SJSA1 (cell line): ENCODE results near the gene AKAP8L. TPM values are rescaled to one million over a fixed set of nuclear protein-coding genes. Genes with fewer than 3 reads are reported as not detected.

Experiments
- DNase-seq, 2 experiments: peaks; one replicate each; pipeline ENCODE4 v3.0.0-alpha.2; 2015 to 2020; ENCODE audit warnings: low spot score in 2 of 2, low read depth in 1 of 2
- H3K27ac ChIP-seq: fragments of 250-450 bp; sonication (Bioruptor Pico); 2 replicates; pipeline ENCODE4 v1.5.1; 2020; ENCODE audit warnings: mild to moderate bottlenecking, moderate library complexity
- H3K27me3 ChIP-seq: fragments of 250-450 bp; sonication (Bioruptor Pico); replicated peaks from 2 replicates; pipeline ENCODE4 v1.5.1; 2020; ENCODE audit warnings: mild to moderate bottlenecking, moderate library complexity
- H3K36me3 ChIP-seq: fragments of 250-450 bp; sonication (Bioruptor Pico); 2 replicates; pipeline ENCODE4 v1.5.1; 2020; ENCODE audit warnings: mild to moderate bottlenecking
- H3K4me1 ChIP-seq: fragments of 250-450 bp; sonication (Bioruptor Pico); replicated peaks from 2 replicates; pipeline ENCODE4 v1.6.1; 2021; ENCODE audit warnings: mild to moderate bottlenecking
- H3K4me3 ChIP-seq: fragments of 250-450 bp; sonication (Bioruptor Pico); 2 replicates; pipeline ENCODE4 v1.5.1; 2020; ENCODE audit warnings: mild to moderate bottlenecking
- H3K9me3 ChIP-seq: fragments of 250-450 bp; sonication (Bioruptor Pico); replicated peaks from 2 replicates; pipeline ENCODE4 v1.5.1; 2020; ENCODE audit warnings: mild to moderate bottlenecking
- total RNA-seq: library from RNA; depleted of rRNA; stranded (reverse); fragments of >200 nt; shearing (Covaris generic); gene quantifications from 2 replicates; pipeline ENCODE4 v1.2.3, GENCODE V29; 2014; rRNA removed

Gene AKAP8L
- total RNA-seq: 76.3 and 82.0 TPM in 2 replicates

- Histone ChIP-seq H3K36me3 (peaks cover 59% of the 10 kb centered on the region), H3K4me1 (peaks cover 15% of the 10 kb centered on the region), H3K27ac (peak within 1 kb of the TSS; percentile 66), H3K4me3 (peak within 1 kb of the TSS; percentile 81), H3K27me3 (no peaks in the 10 kb centered on the region), H3K9me3 (no peaks in the 10 kb centered on the region; the same call in 1 of the 2 replicates)
- DNase-seq: peak; percentile 99 to 100
Measured at GRCh38 chr19:15418579-15419412, at the start of gene AKAP8L. TSS of gene AKAP8L (minus strand) at chr19:15418988. CDS start at chr19:15418923, 65 bp downstream.

GRCh38 chr19:15467734-15468214 lies 49.0 kb upstream of the AKAP8L start:
- Histone ChIP-seq H3K4me1 (peaks cover 7% of the 10 kb centered on the region; the same call in 1 of the 2 replicates), H3K36me3 (no peaks in the 10 kb centered on the region), H3K27me3 (peaks cover 12% of the 10 kb centered on the region; the same call in 1 of the 2 replicates), H3K4me3 (no peak overlapping the region), H3K9me3 (no peaks in the 10 kb centered on the region; the same call in 1 of the 2 replicates), H3K27ac (no peak overlapping the region)
- no peak for DNase-seq

- Histone ChIP-seq H3K4me1 (peaks cover 7% of the 10 kb centered on the region; the same call in 1 of the 2 replicates), H3K9me3 (no peaks in the 10 kb centered on the region), H3K36me3 (no peaks in the 10 kb centered on the region), H3K27me3 (peaks cover 12% of the 10 kb centered on the region; the same call in 1 of the 2 replicates), H3K4me3 (no peak overlapping the region), H3K27ac (no peak overlapping the region)
- DNase-seq: no peak
Measured at GRCh38 chr19:15466851-15467733, 48.3 kb upstream of the AKAP8L start.

GRCh38 chr19:15464394-15465385 lies 45.9 kb upstream of the AKAP8L start, which contains the start of gene RASAL3:
TSS of gene RASAL3 (minus strand) at chr19:15464544. CDS start at chr19:15464358, 186 bp downstream.
- Histone ChIP-seq H3K36me3 (no peaks in the 10 kb centered on the region), H3K9me3 (no peaks in the 10 kb centered on the region), H3K4me1 (peaks cover 7% of the 10 kb centered on the region; the same call in 1 of the 2 replicates), H3K27ac (no peak within 1 kb of the TSS), H3K4me3 (no peak within 1 kb of the TSS), H3K27me3 (peaks cover 9% of the 10 kb centered on the region; the same call in 1 of the 2 replicates)
- no peak for DNase-seq

GRCh38 chr19:15463861-15464371 lies 45.1 kb upstream of the AKAP8L start:
- Histone ChIP-seq H3K4me1 (peaks cover 7% of the 10 kb centered on the region; the same call in 1 of the 2 replicates), H3K27me3 (peaks cover under 1% of the 10 kb centered on the region; the same call in 1 of the 2 replicates), H3K27ac (no peak overlapping the region), H3K4me3 (no peak overlapping the region), H3K9me3 (no peaks in the 10 kb centered on the region), H3K36me3 (no peaks in the 10 kb centered on the region)
- no peak for DNase-seq

DNA sequence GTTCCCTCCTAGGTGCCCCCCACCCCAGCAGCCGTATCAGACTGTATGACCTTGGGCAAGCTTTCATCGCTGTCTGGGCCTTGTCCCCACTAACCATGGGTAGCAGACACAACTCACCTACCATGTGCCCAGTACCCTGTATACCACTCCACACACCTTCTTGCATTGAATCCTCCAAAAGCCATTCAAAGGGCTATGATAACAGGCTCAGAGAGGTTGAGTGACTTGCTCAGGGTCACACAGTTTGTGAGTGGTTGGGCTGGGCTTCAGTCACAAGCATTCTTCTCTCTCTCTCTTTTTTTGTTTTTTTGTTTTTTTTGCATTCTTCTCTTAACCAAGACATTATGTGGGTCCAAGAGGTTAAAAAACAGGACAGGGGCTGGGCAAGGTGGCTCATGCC lies 42.9 kb upstream of the AKAP8L start:
- Histone ChIP-seq H3K36me3 (no peaks in the 10 kb centered on the region), H3K4me3 (no peak overlapping the region), H3K4me1 (peaks cover 8% of the 10 kb centered on the region), H3K9me3 (peaks cover 4% of the 10 kb centered on the region; the same call in 1 of the 2 replicates), H3K27me3 (peaks cover 18% of the 10 kb centered on the region), H3K27ac (no peak overlapping the region)
- DNase-seq: no peak

DNA sequence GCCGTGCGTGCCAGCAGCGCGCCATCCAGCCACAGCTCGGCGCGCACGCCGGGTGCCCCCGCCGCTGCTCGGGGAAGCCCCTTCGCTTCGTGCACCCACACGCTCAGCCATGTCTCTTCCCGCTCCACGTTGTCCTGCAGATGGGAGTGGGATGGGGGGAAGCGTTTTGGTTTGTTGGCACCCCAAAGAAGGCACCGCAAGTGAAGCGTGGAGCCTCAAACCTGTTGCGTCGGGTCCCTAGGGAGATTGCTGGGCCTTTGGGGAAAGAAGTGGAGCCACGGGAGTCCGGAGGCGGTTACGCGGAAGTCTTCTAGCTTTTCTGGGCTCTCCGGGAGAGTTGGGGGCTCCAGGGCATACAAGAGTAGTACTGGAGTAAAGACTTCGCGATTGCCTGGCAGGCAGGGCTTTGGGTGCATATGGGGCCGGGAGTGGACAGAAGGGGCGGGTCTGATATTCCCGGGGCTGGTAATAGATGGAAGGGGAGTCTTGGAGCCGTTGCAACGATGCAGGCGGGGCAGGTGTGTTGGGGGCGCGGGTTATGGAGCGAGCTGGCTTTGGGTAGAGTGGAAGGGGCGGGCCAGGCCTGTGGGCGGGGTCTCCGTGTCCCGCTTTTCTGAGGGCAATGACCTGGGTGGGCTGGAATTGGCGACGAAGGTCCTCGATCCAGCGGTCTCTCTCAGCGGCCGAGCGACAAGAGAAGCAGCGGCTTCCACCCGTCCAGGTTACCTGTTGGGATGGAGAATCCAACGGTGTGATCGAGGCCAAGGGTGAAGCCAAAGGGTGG lies 39.1 kb upstream of the AKAP8L start:
- no peaks in the 10 kb centered on the region for H3K36me3 ChIP-seq
- no peak for DNase-seq
- peaks cover 12% of the 10 kb centered on the region for H3K4me1 ChIP-seq
- no peak overlapping the region for H3K4me3 ChIP-seq
- H3K27me3 ChIP-seq: peaks cover 40% of the 10 kb centered on the region
- H3K9me3 ChIP-seq: peaks cover 4% of the 10 kb centered on the region; the same call in 1 of the 2 replicates
- H3K27ac ChIP-seq: no peak overlapping the region

- Histone ChIP-seq H3K4me1 (peaks cover 16% of the 10 kb centered on the region), H3K27ac (no peak overlapping the region), H3K27me3 (peaks cover 44% of the 10 kb centered on the region), H3K9me3 (peaks cover 4% of the 10 kb centered on the region; the same call in 1 of the 2 replicates), H3K4me3 (no peak overlapping the region), H3K36me3 (no peaks in the 10 kb centered on the region)
- DNase-seq: no peak
Measured at GRCh38 chr19:15456871-15457700, 38.3 kb upstream of the AKAP8L start.

- Histone ChIP-seq H3K4me3 (no peak overlapping the region), H3K4me1 (peaks cover 16% of the 10 kb centered on the region), H3K27me3 (peaks cover 44% of the 10 kb centered on the region)
Measured at GRCh38 chr19:15456441-15456840, 37.7 kb upstream of the AKAP8L start.

DNA sequence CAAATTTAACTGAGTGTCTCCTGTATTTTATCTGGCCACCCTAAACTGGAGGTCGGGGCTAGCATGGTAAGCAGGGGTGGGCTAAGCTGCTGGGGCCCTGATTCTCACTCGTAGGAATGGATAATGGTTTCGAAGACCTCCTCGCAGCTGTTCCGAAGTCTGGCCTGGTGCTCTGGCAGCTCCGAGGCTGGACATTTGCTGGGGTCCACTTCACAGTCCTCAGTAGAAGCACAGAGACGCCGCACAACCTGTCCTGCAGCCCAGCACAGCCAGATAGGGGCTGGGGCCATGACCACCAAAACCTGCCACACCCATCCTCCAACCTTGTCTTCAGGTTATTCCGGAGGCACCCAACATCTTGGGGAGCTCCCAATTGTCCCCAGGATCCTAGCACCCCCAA lies 37.2 kb upstream of the AKAP8L start:
- Histone ChIP-seq H3K36me3 (no peaks in the 10 kb centered on the region), H3K4me3 (no peak overlapping the region), H3K27ac (no peak overlapping the region), H3K9me3 (peaks cover 4% of the 10 kb centered on the region; the same call in 1 of the 2 replicates), H3K27me3 (peaks cover 44% of the 10 kb centered on the region), H3K4me1 (peaks cover 16% of the 10 kb centered on the region)
- no peak for DNase-seq

More at GRCh38 chr19:15456441-15456840, 37.7 kb upstream of the AKAP8L start:
- Histone ChIP-seq H3K36me3 (no peaks in the 10 kb centered on the region), H3K9me3 (peaks cover 4% of the 10 kb centered on the region; the same call in 1 of the 2 replicates), H3K27ac (no peak overlapping the region)
- no peak for DNase-seq
